Measurements from ENCODE around the gene RFX4.

Gene RFX4

GRCh38 chr12:106740818-106741217, 158.0 kb downstream of the RFX4 start:
- Mint-ChIP-seq H3K4me1 (peaks cover 16% of the 10 kb centered on the region), H3K27ac (no peak overlapping the region), H3K27me3 (ENCODE audit: low read depth, poor library complexity) (peaks cover 17% of the 10 kb centered on the region), H3K9me3 (no peaks in the 10 kb centered on the region), H3K4me3 (no peak overlapping the region), H3K36me3 (ENCODE audit: low read depth) (no peaks in the 10 kb centered on the region)
- DNase-seq: no peak
- no peak for TF ChIP-seq CTCF (IDR thresholded peaks at IDR 0.05)

- TF ChIP-seq CTCF (IDR thresholded peaks at IDR 0.05): no peak
- no peak overlapping the region for H3K27ac Mint-ChIP-seq
- H3K36me3 Mint-ChIP-seq (ENCODE audit: low read depth): no peaks in the 10 kb centered on the region
- peaks cover 16% of the 10 kb centered on the region for H3K4me1 Mint-ChIP-seq
- no peaks in the 10 kb centered on the region for H3K9me3 Mint-ChIP-seq
- H3K4me3 Mint-ChIP-seq: no peak overlapping the region
- H3K27me3 Mint-ChIP-seq (ENCODE audit: low read depth, poor library complexity): peaks cover 17% of the 10 kb centered on the region
- DNase-seq: no peak
These were observed 158.4 kb downstream of the RFX4 start for GRCh38 chr12:106741247-106741646.

- Mint-ChIP-seq H3K4me1 (peaks cover 21% of the 10 kb centered on the region), H3K27ac (no peak overlapping the region), H3K27me3 (ENCODE audit: low read depth, poor library complexity) (peaks cover 17% of the 10 kb centered on the region), H3K9me3 (peaks cover 7% of the 10 kb centered on the region), H3K36me3 (ENCODE audit: low read depth) (peaks cover 4% of the 10 kb centered on the region), H3K4me3 (no peak overlapping the region)
- no peak for DNase-seq
- TF ChIP-seq CTCF (IDR thresholded peaks at IDR 0.05): no peak
These were observed 160.6 kb downstream of the RFX4 start for GRCh38 chr12:106743270-106743988.

- peaks cover 4% of the 10 kb centered on the region for H3K36me3 Mint-ChIP-seq (ENCODE audit: low read depth)
- H3K9me3 Mint-ChIP-seq: peaks cover 7% of the 10 kb centered on the region
- no peak overlapping the region for H3K4me3 Mint-ChIP-seq
- H3K27ac Mint-ChIP-seq: no peak overlapping the region
- TF ChIP-seq CTCF (IDR thresholded peaks at IDR 0.05): no peak
- H3K4me1 Mint-ChIP-seq: peaks cover 26% of the 10 kb centered on the region
- peaks cover 22% of the 10 kb centered on the region for H3K27me3 Mint-ChIP-seq (ENCODE audit: low read depth, poor library complexity)
- DNase-seq: no peak
These were observed 161.8 kb downstream of the RFX4 start for GRCh38 chr12:106744600-106744999.

- DNase-seq: no peak
- Mint-ChIP-seq H3K4me1 (peaks cover 30% of the 10 kb centered on the region), H3K9me3 (peaks cover 7% of the 10 kb centered on the region), H3K4me3 (no peak overlapping the region), H3K36me3 (ENCODE audit: low read depth) (peaks cover 4% of the 10 kb centered on the region), H3K27me3 (ENCODE audit: low read depth, poor library complexity) (peaks cover 22% of the 10 kb centered on the region), H3K27ac (no peak overlapping the region)
- no peak for TF ChIP-seq CTCF (IDR thresholded peaks at IDR 0.05)
These were observed 162.5 kb downstream of the RFX4 start for GRCh38 chr12:106745181-106745745.

- peaks cover 11% of the 10 kb centered on the region for H3K36me3 Mint-ChIP-seq (ENCODE audit: low read depth)
- peaks cover 25% of the 10 kb centered on the region for H3K4me1 Mint-ChIP-seq
- no peak for DNase-seq
- TF ChIP-seq CTCF (IDR thresholded peaks at IDR 0.05): no peak
- H3K4me3 Mint-ChIP-seq: no peak overlapping the region
- peak overlapping the region; percentile 80 for H3K27ac Mint-ChIP-seq
- peaks cover 20% of the 10 kb centered on the region for H3K27me3 Mint-ChIP-seq (ENCODE audit: low read depth, poor library complexity)
- H3K9me3 Mint-ChIP-seq: peaks cover 16% of the 10 kb centered on the region
These were observed 165.2 kb downstream of the RFX4 start for GRCh38 chr12:106747973-106748436.

Measured in nephron progenitor cell (in vitro differentiated cells).